Activated B cell treated with CpG ODN at 0.5 μM for 24 hours (primary cell): ENCODE results near the gene NT5DC3. TPM values are rescaled to one million over a fixed set of nuclear protein-coding genes. Genes with fewer than 3 reads are reported as not detected.

Experiments used
- ATAC-seq: fragments of 200-7000 bp; cut with Tn5 transposase; one replicate; pipeline ENCODE4 v1.10.0; 2021; ENCODE audit warnings: low read depth, mild to moderate bottlenecking, moderate library complexity
- CTCF ChIA-PET: fragments of 350-600 bp; sonication (Branson Sonifier 250); formaldehyde crosslinking; loops from one replicate; lab custom pipeline; 2021; ENCODE audit warnings: antibody characterized with exemption; lab: Charles Lee
- POLR2A ChIA-PET: fragments of 350-600 bp; sonication (Branson Sonifier 250); formaldehyde crosslinking; loops from one replicate; lab custom pipeline; 2021; ENCODE audit warnings: antibody characterized with exemption; lab: Charles Lee
- DNase-seq: peaks from one replicate; pipeline ENCODE4 v3.0.0; 2022
- H3K27ac Mint-ChIP-seq: one replicate; pipeline ENCODE4 v1.8.0; 2020; ENCODE audit warnings: mixed read lengths
- H3K27me3 Mint-ChIP-seq: one replicate; pipeline ENCODE4 v1.8.0; 2021; ENCODE audit warnings: mixed read lengths
- H3K36me3 Mint-ChIP-seq: one replicate; pipeline ENCODE4 v1.8.0; 2021; ENCODE audit warnings: low read depth, mixed read lengths
- H3K4me1 Mint-ChIP-seq: one replicate; pipeline ENCODE4 v1.8.0; 2021; ENCODE audit warnings: mixed read lengths
- H3K4me3 Mint-ChIP-seq: one replicate; pipeline ENCODE4 v1.8.0; 2020; ENCODE audit warnings: mild to moderate bottlenecking, mixed read lengths
- H3K9me3 Mint-ChIP-seq: one replicate; pipeline ENCODE4 v1.8.0; 2020; ENCODE audit warnings: mixed read lengths
- intact Hi-C: fragments of 100-400 bp; cut with micrococcal nuclease; formaldehyde crosslinking; loops from one replicate; pipeline ENCODE4 v1.15.1; 2024
- total RNA-seq: library from RNA; stranded (reverse); gene quantifications from 2 replicates; pipeline ENCODE4 v1.2.3, GENCODE V29; 2022
- TF ChIP-seq, protein P1 (sequence below): fragments of 200-600 bp; IDR thresholded peaks from one replicate; pipeline ENCODE4 v1.8.0; 2022; ENCODE audit warnings: antibody characterized with exemption, mild to moderate bottlenecking

NT5DC3 gene
- total RNA-seq, 1 donor from 2014 or later: 11.6 TPM

DNA sequence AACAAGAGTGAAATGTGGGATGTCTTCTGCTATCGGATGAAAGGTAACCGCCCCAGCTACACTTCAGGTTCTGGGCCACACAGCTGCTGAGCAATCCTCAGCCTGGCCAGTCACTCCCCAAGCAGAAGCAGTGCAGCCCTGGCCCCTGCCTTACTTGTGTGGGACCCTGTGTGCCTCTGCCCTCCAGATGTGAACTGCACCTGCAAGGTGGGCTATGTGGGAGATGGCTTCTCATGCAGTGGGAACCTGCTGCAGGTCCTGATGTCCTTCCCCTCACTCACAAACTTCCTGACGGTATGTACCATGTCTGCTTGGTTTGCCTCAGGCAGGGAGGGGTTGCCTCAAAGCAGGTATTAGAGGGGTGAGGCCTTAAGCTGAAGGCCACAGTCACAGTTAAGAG, 85.6 kb downstream of the NT5DC3 start:
- intact Hi-C loops: no loop called here
- POLR2A ChIA-PET: no interaction called here
- no peaks in the 10 kb centered on the region for H3K27me3 Mint-ChIP-seq
- no peak overlapping the region for H3K4me3 Mint-ChIP-seq
- CTCF ChIA-PET: no interaction called here
- H3K36me3 Mint-ChIP-seq: no peaks in the 10 kb centered on the region
- no peaks in the 10 kb centered on the region for H3K9me3 Mint-ChIP-seq
- TF ChIP-seq, protein P1, sequence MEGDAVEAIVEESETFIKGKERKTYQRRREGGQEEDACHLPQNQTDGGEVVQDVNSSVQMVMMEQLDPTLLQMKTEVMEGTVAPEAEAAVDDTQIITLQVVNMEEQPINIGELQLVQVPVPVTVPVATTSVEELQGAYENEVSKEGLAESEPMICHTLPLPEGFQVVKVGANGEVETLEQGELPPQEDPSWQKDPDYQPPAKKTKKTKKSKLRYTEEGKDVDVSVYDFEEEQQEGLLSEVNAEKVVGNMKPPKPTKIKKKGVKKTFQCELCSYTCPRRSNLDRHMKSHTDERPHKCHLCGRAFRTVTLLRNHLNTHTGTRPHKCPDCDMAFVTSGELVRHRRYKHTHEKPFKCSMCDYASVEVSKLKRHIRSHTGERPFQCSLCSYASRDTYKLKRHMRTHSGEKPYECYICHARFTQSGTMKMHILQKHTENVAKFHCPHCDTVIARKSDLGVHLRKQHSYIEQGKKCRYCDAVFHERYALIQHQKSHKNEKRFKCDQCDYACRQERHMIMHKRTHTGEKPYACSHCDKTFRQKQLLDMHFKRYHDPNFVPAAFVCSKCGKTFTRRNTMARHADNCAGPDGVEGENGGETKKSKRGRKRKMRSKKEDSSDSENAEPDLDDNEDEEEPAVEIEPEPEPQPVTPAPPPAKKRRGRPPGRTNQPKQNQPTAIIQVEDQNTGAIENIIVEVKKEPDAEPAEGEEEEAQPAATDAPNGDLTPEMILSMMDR: no peak
- ATAC-seq (no peak), DNase-seq (no peak)
- H3K27ac Mint-ChIP-seq: no peak overlapping the region
- no peaks in the 10 kb centered on the region for H3K4me1 Mint-ChIP-seq

DNA sequence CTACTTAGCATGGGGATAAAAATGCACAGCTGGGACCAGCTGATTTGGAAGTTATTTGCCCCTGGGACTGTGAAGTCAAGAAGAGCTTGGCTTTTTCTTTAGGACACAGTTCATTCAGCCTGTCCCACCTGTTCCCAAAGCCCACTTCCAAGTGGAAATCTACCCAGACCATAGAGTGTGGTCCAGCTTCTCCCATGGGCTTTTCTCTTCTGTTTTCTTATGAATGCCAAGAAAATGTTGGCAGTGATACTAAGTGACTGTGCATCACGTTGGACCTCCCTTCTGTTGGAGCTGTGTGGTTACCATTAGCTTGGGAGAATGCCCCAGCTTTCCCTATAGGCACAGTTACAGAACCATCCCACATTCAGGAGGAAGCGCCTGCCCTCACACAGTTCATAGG, 89.4 kb downstream of the NT5DC3 start:
- intact Hi-C loops: no loop called here
- TF ChIP-seq, protein P1: no peak
- peaks cover 4% of the 10 kb centered on the region for H3K27me3 Mint-ChIP-seq
- ChIA-PET POLR2A (no interaction called here), CTCF (no interaction called here)
- H3K4me3 Mint-ChIP-seq: no peak overlapping the region
- no peaks in the 10 kb centered on the region for H3K9me3 Mint-ChIP-seq
- no peaks in the 10 kb centered on the region for H3K36me3 Mint-ChIP-seq
- ATAC-seq: no peak
- no peaks in the 10 kb centered on the region for H3K4me1 Mint-ChIP-seq
- no peak for DNase-seq
- H3K27ac Mint-ChIP-seq: no peak overlapping the region

DNA sequence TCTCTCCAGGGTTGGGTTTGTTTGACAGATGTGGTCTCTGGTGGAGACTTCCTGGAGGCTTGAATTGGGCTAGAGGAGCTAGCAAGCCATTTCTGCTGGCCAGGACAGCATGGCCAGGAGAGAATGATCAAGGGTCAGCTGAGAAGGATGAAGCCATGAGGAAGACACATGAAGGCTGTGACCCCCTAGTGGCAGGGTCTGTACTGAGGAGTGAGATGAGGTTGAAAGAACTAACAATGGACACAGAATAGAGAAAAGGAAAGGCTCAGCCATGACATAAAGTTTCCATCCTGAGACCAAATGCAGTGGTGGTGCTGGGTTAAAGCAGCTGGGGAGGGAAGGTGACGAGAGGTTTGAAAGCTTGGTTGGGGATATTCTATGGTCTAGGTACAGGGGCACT, 89.9 kb downstream of the NT5DC3 start:
- Mint-ChIP-seq H3K27me3 (peaks cover 4% of the 10 kb centered on the region), H3K36me3 (no peaks in the 10 kb centered on the region), H3K4me3 (no peak overlapping the region), H3K27ac (no peak overlapping the region), H3K4me1 (no peaks in the 10 kb centered on the region), H3K9me3 (no peaks in the 10 kb centered on the region)
- POLR2A ChIA-PET: no interaction called here
- DNase-seq: no peak
- TF ChIP-seq, protein P1: no peak
- CTCF ChIA-PET: no interaction called here
- ATAC-seq: no peak
- intact Hi-C loops: no loop called here

DNA sequence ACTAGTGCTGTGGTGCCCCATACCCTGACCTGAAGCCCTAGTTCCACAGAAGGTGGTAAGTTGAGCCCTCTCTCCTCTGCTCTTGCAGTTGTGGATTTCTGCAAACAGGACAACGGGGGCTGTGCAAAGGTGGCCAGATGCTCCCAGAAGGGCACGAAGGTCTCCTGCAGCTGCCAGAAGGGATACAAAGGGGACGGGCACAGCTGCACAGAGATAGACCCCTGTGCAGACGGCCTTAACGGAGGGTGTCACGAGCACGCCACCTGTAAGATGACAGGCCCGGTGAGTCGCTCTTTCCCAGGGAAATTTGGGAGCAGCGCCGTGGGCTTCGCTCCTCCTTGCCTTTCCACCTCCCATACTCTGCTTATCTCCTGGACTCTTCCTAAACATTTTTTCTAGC, 92.2 kb downstream of the NT5DC3 start:
- ATAC-seq (no peak), DNase-seq (no peak)
- ChIA-PET CTCF (no interaction called here), POLR2A (no interaction called here)
- intact Hi-C loops: no loop called here
- no peaks in the 10 kb centered on the region for H3K9me3 Mint-ChIP-seq
- TF ChIP-seq, protein P1: no peak
- no peak overlapping the region for H3K4me3 Mint-ChIP-seq
- H3K27me3 Mint-ChIP-seq: peaks cover 4% of the 10 kb centered on the region
- H3K36me3 Mint-ChIP-seq: no peaks in the 10 kb centered on the region
- H3K4me1 Mint-ChIP-seq: no peaks in the 10 kb centered on the region
- no peak overlapping the region for H3K27ac Mint-ChIP-seq

DNA sequence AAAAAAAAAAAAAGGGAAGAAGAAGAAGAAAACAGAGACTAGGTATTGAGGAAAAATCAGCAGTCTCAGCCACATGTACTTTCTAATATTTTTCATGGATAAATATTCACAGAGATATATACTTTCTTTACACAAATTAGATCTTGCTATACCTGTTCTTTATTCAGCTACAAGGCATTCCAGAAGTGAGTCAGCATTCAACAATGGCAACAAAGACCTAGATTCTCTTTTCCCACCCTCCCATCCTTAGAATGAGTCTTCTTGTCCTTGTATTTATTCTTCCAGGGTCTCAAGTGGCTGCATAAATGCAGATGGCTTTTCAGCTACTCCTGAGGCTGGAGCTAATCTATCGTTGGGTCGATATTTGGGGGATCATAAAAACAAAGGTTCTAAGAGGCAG, 93.0 kb downstream of the NT5DC3 start:
- ATAC-seq: no peak
- CTCF ChIA-PET: no interaction called here

More for the DNA sequence above, 93.0 kb downstream of the NT5DC3 start:
- DNase-seq: no peak
- Mint-ChIP-seq H3K27ac (no peak overlapping the region), H3K9me3 (no peaks in the 10 kb centered on the region), H3K27me3 (peaks cover 4% of the 10 kb centered on the region), H3K36me3 (no peaks in the 10 kb centered on the region), H3K4me3 (no peak overlapping the region), H3K4me1 (no peaks in the 10 kb centered on the region)
- POLR2A ChIA-PET: no interaction called here
- TF ChIP-seq, protein P1: no peak
- intact Hi-C loops: no loop called here
